OCI-LY1 (cell line): Measurements from ENCODE around the gene ROMO1.
A peak's percentile ranks its signal among the peaks of the same experiment; 100 is the strongest.

Experiments used
- H2AFZ ChIP-seq: fragments of 200-600 bp; sonication (generic), shearing (Covaris generic); 2 replicates; pipeline ENCODE4 v1.6.0; 2014; ENCODE audit warnings: antibody characterized with exemption, mild to moderate bottlenecking, low read length
- H3F3A ChIP-seq: fragments of 200-600 bp; sonication (generic), shearing (Covaris generic); 2 replicates; pipeline ENCODE4 v1.6.0; 2014; ENCODE audit warnings: mild to moderate bottlenecking, antibody characterized with exemption, low read length, moderate library complexity; ENCODE audit not compliant: insufficient read depth
- H3K27ac ChIP-seq: fragments of 200-600 bp; sonication (generic); 2 replicates; pipeline ENCODE4 v1.5.1; 2014; ENCODE audit warnings: low read length, mixed run types, mild to moderate bottlenecking, low read depth; ENCODE audit not compliant: poor library complexity, severe bottlenecking
- H3K27me3 ChIP-seq: fragments of 200-600 bp; sonication (generic); 2 replicates; pipeline ENCODE4 v1.6.0; 2014; ENCODE audit warnings: antibody characterized with exemption, mild to moderate bottlenecking, low read length, moderate library complexity; ENCODE audit not compliant: insufficient read depth
- H3K36me3 ChIP-seq: fragments of 200-600 bp; sonication (generic); 2 replicates; pipeline ENCODE4 v1.6.1; 2014; ENCODE audit warnings: mild to moderate bottlenecking, antibody characterized with exemption, low read length, moderate library complexity, mixed read lengths; ENCODE audit not compliant: insufficient read depth
- H3K4me1 ChIP-seq: fragments of 200-600 bp; sonication (generic); 2 replicates; pipeline ENCODE4 v1.5.1; 2014; ENCODE audit warnings: mild to moderate bottlenecking, low read length, moderate library complexity; ENCODE audit not compliant: insufficient read depth, severe bottlenecking
- H3K4me2 ChIP-seq: fragments of 200-600 bp; sonication (generic), shearing (Covaris generic); 2 replicates; pipeline ENCODE4 v1.6.1; 2014; ENCODE audit warnings: low read length
- H3K4me3 ChIP-seq: fragments of 200-600 bp; sonication (generic); 2 replicates; pipeline ENCODE4 v1.5.1; 2014; ENCODE audit warnings: low read length, low read depth, mild to moderate bottlenecking, mixed read lengths; ENCODE audit not compliant: poor library complexity, severe bottlenecking
- H3K79me2 ChIP-seq: fragments of 200-600 bp; shearing (Covaris generic); 2 replicates; pipeline ENCODE4 v1.6.1; 2016; ENCODE audit warnings: mixed run types, low read length, mixed read lengths; ENCODE audit not compliant: insufficient read depth
- H3K9ac ChIP-seq: fragments of 200-600 bp; sonication (generic), shearing (Covaris generic); 2 replicates; pipeline ENCODE4 v1.6.1; 2014; ENCODE audit warnings: mild to moderate bottlenecking, low read length, mixed read lengths
- H3K9me2 ChIP-seq: fragments of 200-600 bp; sonication (generic), shearing (Covaris generic); 2 replicates; pipeline ENCODE4 v1.6.1; 2014; ENCODE audit warnings: low read depth, mild to moderate bottlenecking, low read length, mixed read lengths
- H3K9me3 ChIP-seq: fragments of 200-600 bp; shearing (Covaris generic); 2 replicates; pipeline ENCODE4 v1.6.1; 2014; ENCODE audit warnings: low read length, mixed read lengths
- H4K20me1 ChIP-seq: fragments of 200-600 bp; sonication (generic), shearing (Covaris generic); 2 replicates; pipeline ENCODE4 v1.6.0; 2016; ENCODE audit warnings: mild to moderate bottlenecking, low read length; ENCODE audit not compliant: insufficient read depth
- EZH2 ChIP-seq: fragments of 200-600 bp; sonication (generic), shearing (Covaris generic); IDR thresholded peaks from 2 replicates; pipeline ENCODE4 v1.8.0; 2017; ENCODE audit warnings: borderline replicate concordance, mixed run types, mild to moderate bottlenecking, antibody characterized with exemption, low read length, moderate library complexity, mixed read lengths
- TF ChIP-seq, protein P1 (sequence below): fragments of 200-600 bp; sonication (generic), shearing (Covaris generic); IDR thresholded peaks from 2 replicates; pipeline ENCODE4 v1.5.1; 2017; ENCODE audit warnings: mild to moderate bottlenecking, antibody characterized with exemption, low read length, moderate library complexity, mixed read lengths

ROMO1 gene

DNA sequence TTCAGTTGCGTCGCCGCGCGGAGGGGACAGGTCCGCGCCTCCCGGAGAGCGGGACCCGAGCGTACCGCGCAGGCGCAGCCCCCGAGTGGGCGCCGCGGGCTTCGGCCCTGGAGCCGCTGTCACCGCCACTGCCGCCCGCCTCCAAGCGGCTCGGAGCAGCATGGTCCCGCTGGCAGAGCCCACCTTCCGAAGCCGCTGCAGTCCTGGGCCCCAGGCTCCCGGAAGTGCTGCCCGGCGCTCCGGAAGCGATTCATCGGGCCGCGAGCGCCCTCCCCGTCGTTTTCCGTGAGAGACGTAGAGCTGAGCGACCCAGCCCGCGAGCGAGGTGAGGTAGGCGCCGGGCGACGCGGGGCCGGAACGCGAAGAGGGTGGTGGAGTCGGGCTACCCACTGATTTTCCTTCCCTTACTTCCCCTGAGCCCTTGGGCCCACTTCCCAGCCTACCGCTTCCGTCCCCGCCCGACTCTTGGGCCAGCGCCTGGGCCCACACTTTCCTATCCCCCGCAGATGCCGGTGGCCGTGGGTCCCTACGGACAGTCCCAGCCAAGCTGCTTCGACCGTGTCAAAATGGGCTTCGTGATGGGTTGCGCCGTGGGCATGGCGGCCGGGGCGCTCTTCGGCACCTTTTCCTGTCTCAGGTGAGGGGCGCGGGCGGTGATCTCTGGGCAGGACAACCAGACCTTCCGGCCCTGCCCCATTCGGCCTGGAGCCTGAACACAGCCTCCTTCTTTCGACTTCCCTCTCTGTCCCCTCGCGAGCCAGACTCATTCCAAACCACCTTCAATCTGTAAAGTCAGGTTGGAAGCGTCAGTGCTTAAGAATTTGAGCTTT lies at the start of gene ROMO1, which contains the start of gene NFS1:
ROMO1 (plus strand) TSS at position 279 of the 830 bp plus-strand sequence; CDS start at position 507, 228 bp downstream.
NFS1 (minus strand) TSS at position 226 of the 830 bp plus-strand sequence; CDS start at position 162, 64 bp downstream.
- H4K20me1 ChIP-seq: no peaks in the 10 kb centered on the region
- no peaks in the 10 kb centered on the region for H3K27me3 ChIP-seq
- H3K4me2 ChIP-seq: peak within 1 kb of the TSS; percentile 99
- H3K4me1 ChIP-seq: peaks cover 29% of the 10 kb centered on the region
- H3K9me2 ChIP-seq: no peaks in the 10 kb centered on the region
- peak within 1 kb of the TSS; percentile 60; the same call in 1 of the 2 replicates for H2AFZ ChIP-seq
- H3K36me3 ChIP-seq: peaks cover 45% of the 10 kb centered on the region
- no peaks in the 10 kb centered on the region; the same call in 1 of the 2 replicates for H3K79me2 ChIP-seq
- H3F3A ChIP-seq: peaks cover 28% of the 10 kb centered on the region
- peak within 1 kb of the TSS; percentile 87 for H3K4me3 ChIP-seq
- H3K27ac ChIP-seq: peak within 1 kb of the TSS; percentile 76
- H3K9ac ChIP-seq: peak within 1 kb of the TSS; percentile 90
- TF ChIP-seq, protein P1, sequence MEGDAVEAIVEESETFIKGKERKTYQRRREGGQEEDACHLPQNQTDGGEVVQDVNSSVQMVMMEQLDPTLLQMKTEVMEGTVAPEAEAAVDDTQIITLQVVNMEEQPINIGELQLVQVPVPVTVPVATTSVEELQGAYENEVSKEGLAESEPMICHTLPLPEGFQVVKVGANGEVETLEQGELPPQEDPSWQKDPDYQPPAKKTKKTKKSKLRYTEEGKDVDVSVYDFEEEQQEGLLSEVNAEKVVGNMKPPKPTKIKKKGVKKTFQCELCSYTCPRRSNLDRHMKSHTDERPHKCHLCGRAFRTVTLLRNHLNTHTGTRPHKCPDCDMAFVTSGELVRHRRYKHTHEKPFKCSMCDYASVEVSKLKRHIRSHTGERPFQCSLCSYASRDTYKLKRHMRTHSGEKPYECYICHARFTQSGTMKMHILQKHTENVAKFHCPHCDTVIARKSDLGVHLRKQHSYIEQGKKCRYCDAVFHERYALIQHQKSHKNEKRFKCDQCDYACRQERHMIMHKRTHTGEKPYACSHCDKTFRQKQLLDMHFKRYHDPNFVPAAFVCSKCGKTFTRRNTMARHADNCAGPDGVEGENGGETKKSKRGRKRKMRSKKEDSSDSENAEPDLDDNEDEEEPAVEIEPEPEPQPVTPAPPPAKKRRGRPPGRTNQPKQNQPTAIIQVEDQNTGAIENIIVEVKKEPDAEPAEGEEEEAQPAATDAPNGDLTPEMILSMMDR: peak; percentile 14; the same call in 1 of the 2 replicates
- TF ChIP-seq EZH2: no peak
- H3K9me3 ChIP-seq: no peaks in the 10 kb centered on the region

DNA sequence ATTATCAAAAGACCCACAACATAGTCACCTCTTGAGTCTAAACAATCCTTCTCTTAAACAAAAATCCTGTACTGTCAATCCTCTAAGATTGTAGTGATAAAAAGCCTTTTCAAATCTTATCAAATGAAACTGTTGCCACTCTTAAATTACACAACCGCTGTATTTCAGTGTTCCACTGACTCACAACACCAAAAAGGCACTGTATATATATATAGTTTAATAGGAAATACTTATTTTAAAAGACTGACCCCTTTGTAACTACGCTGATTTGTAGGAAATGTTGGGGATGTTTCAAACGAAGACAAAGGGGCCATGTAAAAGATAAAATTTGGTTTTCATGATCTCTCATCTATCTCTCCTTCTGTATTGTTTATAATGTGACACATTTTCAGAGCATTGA lies 48.6 kb upstream of the ROMO1 start:
- no peaks in the 10 kb centered on the region for H3K9me3 ChIP-seq
- no peaks in the 10 kb centered on the region for H4K20me1 ChIP-seq
- H3K27ac ChIP-seq: no peak overlapping the region
- H3K4me3 ChIP-seq: no peak overlapping the region
- no peak overlapping the region for H2AFZ ChIP-seq
- no peak for TF ChIP-seq EZH2
- TF ChIP-seq, protein P1: no peak
- no peaks in the 10 kb centered on the region for H3K9me2 ChIP-seq
- H3K27me3 ChIP-seq: no peaks in the 10 kb centered on the region
- no peak overlapping the region for H3K9ac ChIP-seq
- H3K79me2 ChIP-seq: peaks cover 87% of the 10 kb centered on the region
- no peak overlapping the region for H3K4me2 ChIP-seq
- no peaks in the 10 kb centered on the region for H3K4me1 ChIP-seq
- H3K36me3 ChIP-seq: peaks cover 78% of the 10 kb centered on the region
- no peaks in the 10 kb centered on the region for H3F3A ChIP-seq

DNA sequence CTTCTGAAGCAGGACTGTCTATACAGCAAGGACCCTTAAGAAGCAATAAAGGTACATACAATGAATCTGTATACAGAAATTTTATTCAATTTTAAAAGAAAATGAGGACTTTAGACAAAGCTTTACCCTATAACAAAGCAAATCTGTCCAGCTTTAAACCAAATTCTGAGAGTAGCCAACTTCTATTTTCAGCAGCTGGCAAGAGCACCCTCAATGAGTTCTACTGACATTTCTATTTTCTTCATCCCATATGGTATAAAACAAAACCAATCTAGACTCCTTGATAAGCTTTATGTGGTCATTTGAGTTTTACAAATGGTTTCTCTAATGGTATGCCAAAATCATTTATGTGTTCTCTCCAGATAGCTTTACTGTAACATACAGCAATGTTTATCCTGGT lies 47.2 kb upstream of the ROMO1 start:
- H3K36me3 ChIP-seq: peaks cover 90% of the 10 kb centered on the region
- H4K20me1 ChIP-seq: no peaks in the 10 kb centered on the region
- H3K27ac ChIP-seq: no peak overlapping the region
- no peaks in the 10 kb centered on the region for H3K27me3 ChIP-seq
- no peaks in the 10 kb centered on the region for H3F3A ChIP-seq
- H3K4me2 ChIP-seq: no peak overlapping the region
- no peak overlapping the region for H2AFZ ChIP-seq
- H3K4me1 ChIP-seq: no peaks in the 10 kb centered on the region
- H3K9me3 ChIP-seq: peaks cover 4% of the 10 kb centered on the region; the same call in 1 of the 2 replicates
- H3K79me2 ChIP-seq: peaks cover 89% of the 10 kb centered on the region
- H3K4me3 ChIP-seq: no peak overlapping the region
- TF ChIP-seq, protein P1: no peak
- TF ChIP-seq EZH2: no peak
- H3K9me2 ChIP-seq: no peaks in the 10 kb centered on the region
- no peak overlapping the region for H3K9ac ChIP-seq
